Ascending aorta (tissue), 2 donors: Measurements from ENCODE around the gene ERFE. TPM values are rescaled to one million over a fixed set of nuclear protein-coding genes. Genes with fewer than 3 reads are reported as not detected.

Source experiments
- DNase-seq, 2 donors: peaks; one replicate each; pipeline ENCODE4 v3.0.0-alpha.2; 2019; ENCODE audit warnings: low spot score in 2 of 2
- H3K27ac ChIP-seq, 2 donors: fragments of 200-600 bp; sonication (generic); one replicate each; pipeline ENCODE4 v1.5.1; 2016 to 2017; ENCODE audit warnings: mild to moderate bottlenecking in 1 of 2
- H3K27me3 ChIP-seq: fragments of 200-600 bp; sonication (generic); one replicate; pipeline ENCODE4 v1.5.1; 2017
- H3K36me3 ChIP-seq, 2 donors: fragments of 200-600 bp; sonication (generic); one replicate each; pipeline ENCODE4 v1.5.1; 2016
- H3K4me1 ChIP-seq, 2 donors: fragments of 200-600 bp; sonication (generic); one replicate each; pipeline ENCODE4 v1.5.1; 2016 to 2017; ENCODE audit warnings: mild to moderate bottlenecking in 1 of 2
- H3K4me3 ChIP-seq, 2 donors: fragments of 200-600 bp; sonication (generic); one replicate each; pipeline ENCODE4 v1.5.1; 2016 to 2017; ENCODE audit warnings: mild to moderate bottlenecking in 1 of 2
- H3K9me3 ChIP-seq, 2 donors: fragments of 200-600 bp; sonication (generic); one replicate each; pipeline ENCODE4 v1.5.1; 2016
- CTCF ChIP-seq, 3 experiments: fragments of 200-600 bp in 2 of 3; fragments of 450-650 bp in 1 of 3; sonication (generic) in 2 of 3; IDR thresholded peaks; one replicate each; pipeline ENCODE4 v1.5.1; 2016 to 2019; ENCODE audit warnings: antibody characterized with exemption in 3 of 3, mild to moderate bottlenecking in 1 of 3, moderate library complexity in 1 of 3
- intact Hi-C: fragments of 100-400 bp; cut with DNase I; formaldehyde crosslinking; loops from one replicate; pipeline ENCODE4 v1.15.1; 2023
- total RNA-seq: library from RNA; depleted of rRNA; stranded (reverse); fragments of >200 nt; gene quantifications from one replicate; pipeline ENCODE4 v1.1.0, GENCODE V29; 2016

Gene ERFE
- total RNA-seq, 1 donor from 2014 or later, result 3.3 TPM

DNA sequence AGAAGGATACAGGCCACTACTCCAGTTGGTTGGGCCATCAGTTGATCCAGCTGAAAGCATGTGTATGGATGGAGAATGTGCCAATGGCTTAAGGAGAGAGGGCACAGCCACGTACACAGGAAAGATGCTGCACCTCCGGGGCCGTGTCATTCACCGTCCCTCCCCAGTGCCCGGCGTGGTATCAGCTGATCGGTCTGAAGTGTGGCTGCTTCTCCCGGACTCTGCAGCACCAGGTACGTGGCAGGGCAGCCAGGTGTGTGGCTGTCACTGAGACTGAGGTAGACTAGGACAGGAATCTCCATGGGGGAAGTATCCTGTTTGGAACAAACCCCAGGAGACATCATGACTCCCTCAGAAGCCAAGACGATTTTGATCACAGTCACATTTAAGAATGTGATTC is 4.2 kb upstream of the ERFE start:
- Histone ChIP-seq H3K27me3 (no peaks in the 10 kb centered on the region), H3K4me1 (peaks cover 3 to 6% of the 10 kb centered on the region in 2 donors), H3K36me3 (peaks cover 7 to 11% of the 10 kb centered on the region in 2 donors), H3K4me3 (no peak overlapping the region), H3K9me3 (no peaks in the 10 kb centered on the region), H3K27ac (no peak overlapping the region)
- no peak for TF ChIP-seq CTCF (IDR thresholded peaks at IDR 0.05)
- DNase-seq, result no peak
- intact Hi-C loops, result no loop called here

DNA sequence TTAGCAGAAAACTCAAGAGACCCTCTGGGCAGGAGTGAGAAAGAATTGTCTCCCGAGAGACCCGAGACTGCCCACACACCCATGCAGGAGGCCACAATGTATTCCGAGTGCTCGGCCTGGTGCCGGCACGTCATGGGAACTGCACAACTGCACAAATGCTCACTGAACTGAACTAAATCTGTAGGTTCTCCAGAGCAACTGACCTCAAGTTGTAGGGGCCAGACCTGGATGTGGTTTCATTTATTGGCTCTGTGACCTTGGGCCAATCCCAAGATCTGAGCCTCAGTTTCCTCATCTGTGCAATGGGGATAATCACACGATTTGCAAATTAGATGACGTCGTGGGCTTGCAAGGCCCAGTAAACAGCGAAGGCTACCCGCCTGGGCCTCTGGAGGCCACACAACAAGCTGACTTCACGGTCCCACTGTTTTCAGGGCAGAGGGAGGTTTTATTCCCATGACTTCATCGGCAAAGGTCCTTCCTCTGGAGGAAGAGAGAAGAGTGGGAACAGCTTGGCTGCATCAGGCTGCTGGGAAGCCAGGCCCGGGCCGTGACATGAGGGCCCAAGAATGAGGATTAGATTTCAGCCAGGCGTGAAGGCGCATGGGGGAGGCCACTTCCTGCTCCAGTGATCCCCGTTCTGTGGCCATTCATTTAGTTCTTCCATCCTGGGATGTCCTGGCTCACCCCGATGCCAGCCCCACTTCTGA is 3.6 kb upstream of the ERFE start:
- no peak for DNase-seq

GRCh38 chr2:238155761-238156694 is 2.7 kb upstream of the ERFE start:
- no peak for DNase-seq
- intact Hi-C loops, result no loop called here

More for the DNA sequence above, 3.6 kb upstream of the ERFE start:
- Histone ChIP-seq H3K27me3 (no peaks in the 10 kb centered on the region), H3K4me1 (peaks cover 3 to 6% of the 10 kb centered on the region in 2 donors), H3K4me3 (no peak overlapping the region), H3K27ac (peak overlapping the region in 1 of 2 donors; percentile 59), H3K9me3 (no peaks in the 10 kb centered on the region), H3K36me3 (peaks cover 7 to 11% of the 10 kb centered on the region in 2 donors)
- intact Hi-C loops, result no loop called here
- TF ChIP-seq CTCF (IDR thresholded peaks at IDR 0.05), result no peak

DNA sequence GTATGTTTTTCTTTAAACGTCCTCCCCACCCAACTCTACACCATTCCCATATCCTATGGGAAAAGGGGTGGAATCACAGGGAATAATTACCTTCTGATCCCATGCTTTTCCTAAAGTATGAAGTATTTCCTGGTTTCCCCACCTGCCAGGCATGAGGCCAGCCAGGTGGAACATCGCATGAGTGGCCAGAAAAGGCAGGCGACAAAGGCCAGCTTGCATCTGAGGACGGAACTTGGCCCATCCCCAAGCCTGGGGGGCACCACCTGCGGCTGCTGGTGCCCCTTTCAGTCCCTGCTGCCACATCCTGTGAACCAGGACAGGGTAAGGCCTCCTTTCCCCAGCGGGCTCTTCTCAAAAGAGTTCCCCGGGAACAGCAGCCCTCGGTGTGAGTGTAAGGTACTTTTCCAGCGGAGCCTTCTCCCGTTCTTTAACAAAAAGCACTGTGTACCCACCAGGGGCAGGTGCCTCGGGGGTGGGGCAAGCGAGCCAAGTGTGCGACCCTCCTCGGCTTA is 1.2 kb upstream of the ERFE start:
- intact Hi-C loops, result no loop called here
- Histone ChIP-seq H3K36me3 (no peaks in the 10 kb centered on the region), H3K4me1 (peaks cover 3 to 6% of the 10 kb centered on the region in 2 donors), H3K9me3 (no peaks in the 10 kb centered on the region), H3K4me3 (no peak overlapping the region), H3K27me3 (no peaks in the 10 kb centered on the region), H3K27ac (no peak overlapping the region)
- TF ChIP-seq CTCF (IDR thresholded peaks at IDR 0.05), result no peak
- no peak for DNase-seq

More at GRCh38 chr2:238155761-238156694, 2.7 kb upstream of the ERFE start:
- Histone ChIP-seq H3K27me3 (no peaks in the 10 kb centered on the region), H3K27ac (peak overlapping the region in 1 of 2 donors; percentile 59), H3K4me1 (peaks cover 3 to 6% of the 10 kb centered on the region in 2 donors), H3K4me3 (no peak overlapping the region), H3K9me3 (no peaks in the 10 kb centered on the region), H3K36me3 (peaks cover 4% of the 10 kb centered on the region in 2 donors)
- no peak for TF ChIP-seq CTCF (IDR thresholded peaks at IDR 0.05)

- H3K9me3 ChIP-seq, result no peaks in the 10 kb centered on the region
Measured at GRCh38 chr2:238158018-238158508, 707 bp upstream of the ERFE start.

More at GRCh38 chr2:238158018-238158508, 707 bp upstream of the ERFE start:
- no peak for DNase-seq
- Histone ChIP-seq H3K27me3 (no peaks in the 10 kb centered on the region), H3K27ac (no peak overlapping the region), H3K4me1 (peaks cover 3 to 6% of the 10 kb centered on the region in 2 donors), H3K4me3 (no peak overlapping the region), H3K36me3 (no peaks in the 10 kb centered on the region)
- TF ChIP-seq CTCF (IDR thresholded peaks at IDR 0.05), result no peak
- intact Hi-C loops, result no loop called here
